ENCODE measurements around the gene DOC2B. TPM values are rescaled to one million over a fixed set of nuclear protein-coding genes. Genes with fewer than 3 reads are reported as not detected.

DOC2B gene
- total RNA-seq: not detected in 2 replicates

DNA sequence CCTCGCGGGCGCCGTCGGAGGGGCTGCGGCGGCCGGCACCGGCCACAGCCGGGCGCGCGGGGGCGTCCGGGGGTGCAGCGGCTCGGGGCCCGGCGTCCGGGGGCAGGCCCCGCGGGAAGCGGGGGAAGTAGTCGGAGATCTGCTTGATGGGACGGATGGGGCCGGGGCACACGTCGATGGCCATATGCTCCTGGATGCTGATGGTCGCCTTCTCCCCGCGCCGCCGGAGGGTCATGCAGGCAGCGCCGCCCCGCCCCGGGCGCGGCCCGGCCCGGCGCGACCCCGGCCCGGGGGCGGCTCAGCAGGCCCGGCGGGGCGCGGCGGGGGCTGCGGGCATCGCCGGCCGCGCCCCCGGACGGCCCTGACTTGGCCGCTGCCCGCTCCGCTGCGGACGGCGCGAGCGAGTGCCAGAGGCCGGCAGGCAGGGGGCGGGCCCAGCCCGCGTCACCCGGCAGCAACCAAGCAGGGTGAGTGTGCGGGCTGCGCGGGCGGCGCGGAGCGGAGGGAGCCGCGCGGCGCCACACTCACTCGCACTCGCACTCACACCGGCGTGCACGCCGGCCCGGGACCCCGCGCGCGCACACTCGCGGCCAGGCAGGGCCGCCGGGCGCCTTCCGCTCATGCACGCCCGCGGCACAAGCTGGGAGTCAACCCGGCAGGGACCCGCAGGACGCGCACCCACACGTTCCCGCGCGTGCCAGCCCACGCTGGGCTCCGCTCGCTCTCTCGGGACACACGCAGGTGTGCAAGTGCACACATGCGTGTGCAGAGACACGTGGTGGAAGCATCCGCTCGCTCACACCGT is at the start of gene DOC2B:
Gene DOC2B, minus strand, starts transcription at position 406 of the 805 bp plus-strand sequence. Its CDS starts 171 bp downstream, at position 235.

DNA sequence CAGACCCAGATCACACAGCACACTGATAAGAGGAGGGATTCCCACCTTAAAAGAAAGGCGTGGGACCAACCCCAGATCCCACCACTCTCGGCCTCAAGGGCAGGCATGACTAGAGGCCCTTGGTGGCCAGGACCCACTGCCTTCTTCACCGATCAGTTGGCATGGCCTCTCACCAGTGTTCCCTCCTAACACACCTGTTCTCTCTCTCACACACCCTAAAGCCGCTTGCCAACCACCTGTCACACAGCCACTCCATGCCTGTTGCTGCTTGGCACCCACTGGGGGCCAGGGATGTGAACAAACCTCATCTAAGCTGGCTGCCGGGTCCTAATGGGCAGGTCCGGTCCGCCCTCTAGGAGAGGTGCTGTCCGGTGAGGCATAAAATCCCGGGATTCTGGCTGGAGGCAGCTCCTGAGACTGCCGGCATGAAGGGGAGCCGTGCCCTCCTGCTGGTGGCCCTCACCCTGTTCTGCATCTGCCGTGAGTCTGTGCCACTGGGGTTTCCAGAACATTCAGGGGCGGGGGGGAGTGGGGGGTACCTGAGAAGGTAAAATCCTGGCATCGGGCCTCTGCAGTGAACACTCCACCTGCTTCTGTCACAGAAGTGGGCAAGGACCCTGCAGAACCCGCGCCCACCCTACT is 44.2 kb downstream of the DOC2B start, which contains the start of gene SCGB1C2:
Gene SCGB1C2, plus strand, starts transcription at position 404 of the 642 bp plus-strand sequence. Its CDS starts 22 bp downstream, at position 426.

Other genes with a start within 250 kb of the DOC2B start
- not detected in 2 replicates for gene SCGB1C2, start 44.1 kb downstream of the DOC2B start, total RNA-seq
- 1.6 and 3.5 TPM in 2 replicates for gene RPH3AL, start 171.2 kb upstream of the DOC2B start, total RNA-seq